ENCODE data around the gene OSBPL3. TPM values are rescaled to one million over a fixed set of nuclear protein-coding genes. Genes with fewer than 3 reads are reported as not detected.

Gene OSBPL3
- total RNA-seq, 1 donor from 2014 or later: 8.0 TPM

GRCh38 chr7:24908727-24909126 lies 71.3 kb downstream of the OSBPL3 start:
- no peak overlapping the region for H3K27ac ChIP-seq
- H3K4me1 ChIP-seq: no peaks in the 10 kb centered on the region
- H3K4me3 ChIP-seq: no peak overlapping the region
- peaks cover 5% of the 10 kb centered on the region for H3K36me3 Mint-ChIP-seq
- H3K27ac Mint-ChIP-seq: no peak overlapping the region
- no peak overlapping the region for H3K9ac ChIP-seq
- H3K36me3 ChIP-seq: no peaks in the 10 kb centered on the region
- no peak overlapping the region for H3K4me3 Mint-ChIP-seq
- H3K9me3 Mint-ChIP-seq: peaks cover 3% of the 10 kb centered on the region
- no peaks in the 10 kb centered on the region for H4K20me1 ChIP-seq (ENCODE audit: low read depth)
- H2AFZ ChIP-seq (replicated peaks): no peak overlapping the region
- H3K79me2 ChIP-seq (ENCODE audit: low read depth): no peaks in the 10 kb centered on the region
- H3K27me3 Mint-ChIP-seq (ENCODE audit: insufficient read depth, low read depth): no peaks in the 10 kb centered on the region
- no peaks in the 10 kb centered on the region for H3F3A ChIP-seq (ENCODE audit: low read depth)
- H3K4me2 ChIP-seq: no peak overlapping the region
- no peaks in the 10 kb centered on the region for H3K9me3 ChIP-seq (ENCODE audit: low read depth)
- no peaks in the 10 kb centered on the region for H3K27me3 ChIP-seq
- TF ChIP-seq CTCF (IDR thresholded peaks at IDR 0.05) (no peak), EZH2 (IDR thresholded peaks at IDR 0.05) (no peak), EZH2phosphoT487 (IDR thresholded peaks at IDR 0.05) (no peak)
- H3K4me1 Mint-ChIP-seq: peaks cover 3% of the 10 kb centered on the region
- DNase-seq (ENCODE audit: low spot score): no peak

GRCh38 chr7:24908166-24908565 lies 71.8 kb downstream of the OSBPL3 start:
- no peak overlapping the region for H3K27ac ChIP-seq
- H2AFZ ChIP-seq (replicated peaks): no peak overlapping the region
- H3K4me1 ChIP-seq: no peaks in the 10 kb centered on the region
- H3K9me3 ChIP-seq (ENCODE audit: low read depth): no peaks in the 10 kb centered on the region
- Mint-ChIP-seq H3K27me3 (ENCODE audit: insufficient read depth, low read depth) (no peaks in the 10 kb centered on the region), H3K9me3 (peaks cover 3% of the 10 kb centered on the region), H3K36me3 (peaks cover 5% of the 10 kb centered on the region), H3K4me1 (peaks cover 3% of the 10 kb centered on the region), H3K4me3 (no peak overlapping the region), H3K27ac (no peak overlapping the region)
- no peak overlapping the region for H3K4me2 ChIP-seq
- DNase-seq (ENCODE audit: low spot score): no peak
- TF ChIP-seq EZH2 (IDR thresholded peaks at IDR 0.05) (no peak), CTCF (IDR thresholded peaks at IDR 0.05) (no peak), EZH2phosphoT487 (IDR thresholded peaks at IDR 0.05) (no peak)
- no peak overlapping the region for H3K9ac ChIP-seq
- no peaks in the 10 kb centered on the region for H4K20me1 ChIP-seq (ENCODE audit: low read depth)
- H3K36me3 ChIP-seq: no peaks in the 10 kb centered on the region
- no peaks in the 10 kb centered on the region for H3K79me2 ChIP-seq (ENCODE audit: low read depth)
- no peak overlapping the region for H3K4me3 ChIP-seq
- no peaks in the 10 kb centered on the region for H3K27me3 ChIP-seq
- H3F3A ChIP-seq (ENCODE audit: low read depth): no peaks in the 10 kb centered on the region

GRCh38 chr7:24907311-24907886 lies 72.6 kb downstream of the OSBPL3 start:
- Mint-ChIP-seq H3K36me3 (peaks cover 5% of the 10 kb centered on the region), H3K27ac (no peak overlapping the region), H3K27me3 (ENCODE audit: insufficient read depth, low read depth) (no peaks in the 10 kb centered on the region), H3K4me3 (no peak overlapping the region), H3K4me1 (peaks cover 3% of the 10 kb centered on the region), H3K9me3 (peaks cover 3% of the 10 kb centered on the region)
- H3K27me3 ChIP-seq: no peaks in the 10 kb centered on the region
- no peak overlapping the region for H3K27ac ChIP-seq
- H3F3A ChIP-seq (ENCODE audit: low read depth): no peaks in the 10 kb centered on the region
- no peak overlapping the region for H3K9ac ChIP-seq
- no peaks in the 10 kb centered on the region for H3K9me3 ChIP-seq (ENCODE audit: low read depth)
- H3K4me3 ChIP-seq: no peak overlapping the region
- no peak overlapping the region for H2AFZ ChIP-seq (replicated peaks)
- no peak for TF ChIP-seq EZH2 (IDR thresholded peaks at IDR 0.05)
- no peak for TF ChIP-seq EZH2phosphoT487 (IDR thresholded peaks at IDR 0.05)
- TF ChIP-seq CTCF (IDR thresholded peaks at IDR 0.05): no peak
- no peak for DNase-seq (ENCODE audit: low spot score)
- no peaks in the 10 kb centered on the region for H4K20me1 ChIP-seq (ENCODE audit: low read depth)
- H3K4me2 ChIP-seq: no peak overlapping the region
- H3K4me1 ChIP-seq: no peaks in the 10 kb centered on the region
- H3K36me3 ChIP-seq: no peaks in the 10 kb centered on the region
- H3K79me2 ChIP-seq (ENCODE audit: low read depth): no peaks in the 10 kb centered on the region

Measured in neural progenitor cell (in vitro differentiated cells).